ENCODE results near the gene FBXO10. TPM values are rescaled to one million over a fixed set of nuclear protein-coding genes. Genes with fewer than 3 reads are reported as not detected.

FBXO10 gene
- total RNA-seq, 3 donors from 2014 or later: 5.1 to 6.9 (median 5.9) TPM

DNA sequence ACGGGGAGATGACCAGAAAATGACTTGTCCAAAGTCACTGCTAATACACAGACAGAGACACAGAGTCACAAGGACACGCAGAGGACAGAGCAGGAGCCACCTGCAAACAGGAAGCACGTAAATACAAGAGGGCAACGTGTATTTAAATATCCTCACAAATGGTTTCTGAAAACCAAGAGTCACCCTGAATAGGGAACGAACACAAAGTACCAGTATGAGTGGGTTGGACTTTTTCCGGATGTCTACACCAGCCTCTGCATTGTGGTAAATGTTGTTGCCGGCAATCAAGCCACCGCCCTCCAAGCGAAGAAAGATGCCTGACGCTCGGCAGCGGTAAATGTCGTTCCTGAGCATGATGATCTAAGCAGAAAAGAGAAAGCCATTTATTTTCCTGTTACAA is 44.5 kb downstream of the FBXO10 start:
- intact Hi-C loops (cut with DNase I; ENCODE audit: low total_unique reads): no loop called here

GRCh38 chr9:37528652-37529471 is 47.3 kb downstream of the FBXO10 start:
- peak overlapping the region; percentile 67 to 77 for H3K27ac ChIP-seq

More for the DNA sequence above, 44.5 kb downstream of the FBXO10 start:
- Histone ChIP-seq H3K36me3 (no peaks in the 10 kb centered on the region), H3K4me1 (no peaks in the 10 kb centered on the region), H3K27me3 (no peaks in the 10 kb centered on the region), H3K27ac (no peak overlapping the region), H3K9me3 (no peaks in the 10 kb centered on the region), H3K4me3 (no peak overlapping the region)
- TF ChIP-seq POLR2AphosphoS5 (IDR thresholded peaks at IDR 0.05) (no peak), POLR2A (IDR thresholded peaks at IDR 0.05) (no peak)
- TF ChIP-seq, protein P1, sequence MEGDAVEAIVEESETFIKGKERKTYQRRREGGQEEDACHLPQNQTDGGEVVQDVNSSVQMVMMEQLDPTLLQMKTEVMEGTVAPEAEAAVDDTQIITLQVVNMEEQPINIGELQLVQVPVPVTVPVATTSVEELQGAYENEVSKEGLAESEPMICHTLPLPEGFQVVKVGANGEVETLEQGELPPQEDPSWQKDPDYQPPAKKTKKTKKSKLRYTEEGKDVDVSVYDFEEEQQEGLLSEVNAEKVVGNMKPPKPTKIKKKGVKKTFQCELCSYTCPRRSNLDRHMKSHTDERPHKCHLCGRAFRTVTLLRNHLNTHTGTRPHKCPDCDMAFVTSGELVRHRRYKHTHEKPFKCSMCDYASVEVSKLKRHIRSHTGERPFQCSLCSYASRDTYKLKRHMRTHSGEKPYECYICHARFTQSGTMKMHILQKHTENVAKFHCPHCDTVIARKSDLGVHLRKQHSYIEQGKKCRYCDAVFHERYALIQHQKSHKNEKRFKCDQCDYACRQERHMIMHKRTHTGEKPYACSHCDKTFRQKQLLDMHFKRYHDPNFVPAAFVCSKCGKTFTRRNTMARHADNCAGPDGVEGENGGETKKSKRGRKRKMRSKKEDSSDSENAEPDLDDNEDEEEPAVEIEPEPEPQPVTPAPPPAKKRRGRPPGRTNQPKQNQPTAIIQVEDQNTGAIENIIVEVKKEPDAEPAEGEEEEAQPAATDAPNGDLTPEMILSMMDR (IDR thresholded peaks at IDR 0.05): no peak
- no peak for DNase-seq (ENCODE audit: low spot score in 2 of 2)

GRCh38 chr9:37523916-37524315 is 52.3 kb downstream of the FBXO10 start:
- no peaks in the 10 kb centered on the region for H3K27me3 ChIP-seq
- no peaks in the 10 kb centered on the region for H3K4me1 ChIP-seq
- no peak for DNase-seq (ENCODE audit: low spot score in 2 of 2)
- no peak overlapping the region for H3K4me3 ChIP-seq
- intact Hi-C loops (cut with DNase I; ENCODE audit: low total_unique reads): no loop called here
- no peaks in the 10 kb centered on the region for H3K36me3 ChIP-seq
- no peak overlapping the region for H3K27ac ChIP-seq
- no peaks in the 10 kb centered on the region for H3K9me3 ChIP-seq
- TF ChIP-seq POLR2A (IDR thresholded peaks at IDR 0.05) (no peak), POLR2AphosphoS5 (IDR thresholded peaks at IDR 0.05) (no peak)

More at GRCh38 chr9:37528652-37529471, 47.3 kb downstream of the FBXO10 start:
- H3K36me3 ChIP-seq: no peaks in the 10 kb centered on the region
- H3K27me3 ChIP-seq: no peaks in the 10 kb centered on the region
- H3K4me3 ChIP-seq: peak overlapping the region in 2 of 3 donors; percentile 22 to 47
- TF ChIP-seq, protein P1 (IDR thresholded peaks at IDR 0.05): no peak
- peak in 1 of 3 donors; percentile 10 for TF ChIP-seq POLR2AphosphoS5 (IDR thresholded peaks at IDR 0.05)
- peak in 1 of 2 donors; percentile 75 for DNase-seq (ENCODE audit: low spot score in 2 of 2)
- intact Hi-C loops (cut with DNase I; ENCODE audit: low total_unique reads): no loop called here
- no peaks in the 10 kb centered on the region for H3K9me3 ChIP-seq
- no peaks in the 10 kb centered on the region for H3K4me1 ChIP-seq

- DNase-seq (ENCODE audit: low spot score in 2 of 2): no peak
- no peaks in the 10 kb centered on the region for H3K4me1 ChIP-seq
- intact Hi-C loops (cut with DNase I; ENCODE audit: low total_unique reads): no loop called here
Measured at GRCh38 chr9:37522971-37523370, 53.2 kb downstream of the FBXO10 start.

DNA sequence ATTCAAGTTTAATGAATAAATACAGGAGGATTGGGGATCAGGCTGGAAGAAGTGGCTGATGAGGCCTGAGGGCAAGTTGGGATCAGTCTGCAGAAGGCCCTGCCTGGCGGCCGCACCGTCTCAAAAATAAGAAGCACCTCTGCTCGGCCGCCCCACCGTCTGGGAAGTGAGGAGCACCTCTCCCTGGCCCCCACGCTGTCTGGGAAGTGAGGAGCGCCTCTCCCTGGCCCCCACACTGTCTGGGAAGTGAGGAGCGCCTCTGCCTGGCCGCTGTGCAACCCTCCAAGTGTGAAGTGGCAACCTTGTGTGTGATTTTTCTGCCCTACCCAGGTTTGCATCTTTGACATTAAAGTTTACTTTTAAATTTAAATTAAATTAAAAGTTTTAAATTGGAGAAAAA is 55.1 kb downstream of the FBXO10 start:
- Histone ChIP-seq H3K9me3 (no peaks in the 10 kb centered on the region), H3K27me3 (no peaks in the 10 kb centered on the region), H3K4me3 (no peak overlapping the region), H3K36me3 (no peaks in the 10 kb centered on the region), H3K4me1 (no peaks in the 10 kb centered on the region), H3K27ac (no peak overlapping the region)
- intact Hi-C loops (cut with DNase I; ENCODE audit: low total_unique reads): no loop called here
- TF ChIP-seq POLR2A (IDR thresholded peaks at IDR 0.05) (no peak), POLR2AphosphoS5 (IDR thresholded peaks at IDR 0.05) (no peak)
- TF ChIP-seq, protein P1 (IDR thresholded peaks at IDR 0.05): no peak
- DNase-seq (ENCODE audit: low spot score in 2 of 2): no peak

More at GRCh38 chr9:37522971-37523370, 53.2 kb downstream of the FBXO10 start:
- no peak overlapping the region for H3K27ac ChIP-seq
- no peak overlapping the region for H3K4me3 ChIP-seq
- no peaks in the 10 kb centered on the region for H3K27me3 ChIP-seq
- H3K9me3 ChIP-seq: no peaks in the 10 kb centered on the region
- H3K36me3 ChIP-seq: no peaks in the 10 kb centered on the region
- TF ChIP-seq POLR2AphosphoS5 (IDR thresholded peaks at IDR 0.05) (no peak), POLR2A (IDR thresholded peaks at IDR 0.05) (no peak)
- TF ChIP-seq, protein P1 (IDR thresholded peaks at IDR 0.05): no peak

Data from breast epithelium (tissue), 4 donors.